DMS 273 treated with DMSO at 0.1 percent for 48 hours (cell line): ENCODE results near the gene KCNIP4.

Experiments
- DNase-seq: peaks from one replicate; lab custom pipeline; 2025; lab: John Stamatoyannopoulos, UW

The KCNIP4 gene

GRCh38 chr4:21845663-21846062 is 102.9 kb downstream of the KCNIP4 start:
- DNase-seq, result no peak

GRCh38 chr4:21835712-21836111 is 112.9 kb downstream of the KCNIP4 start:
- DNase-seq, result no peak

- no peak for DNase-seq
Measured at GRCh38 chr4:21830272-21830671, 118.3 kb downstream of the KCNIP4 start.

- no peak for DNase-seq
Measured at GRCh38 chr4:21827575-21827974, 121.0 kb downstream of the KCNIP4 start.

- no peak for DNase-seq
Measured at GRCh38 chr4:21826071-21826470, 122.5 kb downstream of the KCNIP4 start.

- no peak for DNase-seq
Measured at GRCh38 chr4:21819086-21819485, 129.5 kb downstream of the KCNIP4 start.

GRCh38 chr4:21815651-21816377 is 132.8 kb downstream of the KCNIP4 start:
- no peak for DNase-seq

GRCh38 chr4:21811565-21811964 is 137.0 kb downstream of the KCNIP4 start:
- no peak for DNase-seq

- DNase-seq, result no peak
Measured at GRCh38 chr4:21806991-21807390, 141.6 kb downstream of the KCNIP4 start.

- DNase-seq, result no peak
Measured at GRCh38 chr4:21802406-21802805, 146.2 kb downstream of the KCNIP4 start.

GRCh38 chr4:21801661-21802385 is 146.7 kb downstream of the KCNIP4 start:
- DNase-seq, result no peak

GRCh38 chr4:21795091-21795490 is 153.5 kb downstream of the KCNIP4 start:
- no peak for DNase-seq

GRCh38 chr4:21792736-21793135 is 155.8 kb downstream of the KCNIP4 start:
- no peak for DNase-seq

- no peak for DNase-seq
Measured at GRCh38 chr4:21790438-21791029, 158.0 kb downstream of the KCNIP4 start.

- peak; percentile 62 for DNase-seq
Measured at GRCh38 chr4:21780148-21780547, 168.4 kb downstream of the KCNIP4 start.

GRCh38 chr4:21778702-21779101 is 169.9 kb downstream of the KCNIP4 start:
- no peak for DNase-seq

GRCh38 chr4:21775703-21776102 is 172.9 kb downstream of the KCNIP4 start:
- no peak for DNase-seq

GRCh38 chr4:21769404-21770147 is 179.0 kb downstream of the KCNIP4 start:
- DNase-seq, result no peak

- DNase-seq, result no peak
Measured at GRCh38 chr4:21768349-21769310, 179.9 kb downstream of the KCNIP4 start.

GRCh38 chr4:21765810-21766407 is 182.7 kb downstream of the KCNIP4 start:
- no peak for DNase-seq

- DNase-seq, result no peak
Measured at GRCh38 chr4:21763855-21764254, 184.7 kb downstream of the KCNIP4 start.
